Stimulated activated CD4-positive, alpha-beta T cell treated with anti-CD3 and anti-CD28 coated beads, Interleukin-1b, Interleukin-23, amount 100 ng/mL, for 4 hours (primary cell): ENCODE data around the gene IFI30.

Source experiments
- DNase-seq, 2 donors: peaks; one replicate each; pipeline ENCODE4 v3.0.0-alpha.2; 2020; ENCODE audit warnings: low read depth in 2 of 2

Gene IFI30

DNA sequence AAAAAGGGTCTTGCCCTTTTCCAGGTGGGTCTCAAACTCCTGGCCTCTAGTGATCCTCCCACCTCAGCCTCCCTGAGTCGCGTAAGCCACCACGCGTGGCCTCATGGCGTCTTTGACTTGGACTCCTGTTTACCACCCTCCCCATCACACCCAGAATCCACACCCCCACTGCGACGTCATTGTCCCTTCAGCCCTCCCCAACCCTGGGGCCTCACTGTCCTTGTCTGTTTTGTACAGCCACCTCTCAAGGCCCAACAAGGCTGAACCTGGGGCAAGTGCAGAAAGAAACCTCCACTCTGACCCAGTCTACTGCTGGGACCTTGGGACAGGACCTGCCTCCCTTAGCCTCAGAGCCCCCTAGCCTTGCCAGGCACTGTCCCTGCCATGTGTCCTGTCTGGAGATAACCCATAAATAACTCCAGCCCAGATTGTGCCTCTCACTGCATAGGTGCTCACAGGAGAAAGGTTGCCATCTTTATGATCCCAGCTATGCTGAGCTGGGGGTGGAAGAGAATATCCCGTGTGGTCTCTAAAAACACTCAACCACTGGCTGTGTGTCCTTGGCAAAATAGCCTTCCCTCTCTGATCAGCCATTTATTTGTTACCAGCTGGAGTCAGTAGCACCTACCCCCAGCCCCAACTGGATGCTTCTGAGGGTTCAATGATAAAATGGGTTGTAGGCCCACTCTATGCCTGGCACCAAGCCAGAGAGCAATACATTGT lies 1.8 kb upstream of the IFI30 start:
- DNase-seq = no peak

DNA sequence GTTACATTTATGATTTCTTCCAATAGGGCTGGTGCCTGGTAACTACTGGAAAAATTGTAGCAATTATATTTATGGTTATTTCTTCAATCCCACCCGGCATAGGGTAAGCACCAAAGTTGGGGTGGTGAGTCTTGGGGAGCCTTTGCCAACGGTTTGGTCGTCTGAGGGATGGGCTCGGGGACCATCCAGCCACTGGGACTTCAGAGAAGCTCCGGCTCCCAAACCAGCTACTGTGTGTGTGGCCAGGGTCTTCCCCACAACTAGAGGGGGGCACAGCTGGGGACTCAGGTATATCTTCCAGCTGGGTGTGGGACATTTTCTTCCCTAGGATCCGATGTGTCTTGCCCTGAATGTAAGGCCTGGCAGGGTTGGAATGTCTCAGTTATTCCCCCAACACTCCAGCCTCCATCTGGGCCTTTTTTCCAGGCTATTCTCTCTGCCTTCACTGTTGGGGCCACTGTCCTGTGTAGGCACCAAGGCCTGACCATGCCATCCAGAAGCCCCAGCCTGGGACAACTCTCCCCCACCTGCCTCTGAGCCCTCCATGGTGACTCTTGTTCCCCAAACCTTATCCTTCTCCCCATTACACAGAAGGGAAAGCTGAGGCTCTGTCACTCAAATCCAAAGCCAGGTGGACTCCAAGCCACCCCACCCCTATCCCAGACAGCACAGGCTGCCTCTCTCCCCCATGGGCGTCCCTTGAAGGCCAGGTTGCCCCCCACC lies 1.1 kb upstream of the IFI30 start:
- DNase-seq = no peak

DNA sequence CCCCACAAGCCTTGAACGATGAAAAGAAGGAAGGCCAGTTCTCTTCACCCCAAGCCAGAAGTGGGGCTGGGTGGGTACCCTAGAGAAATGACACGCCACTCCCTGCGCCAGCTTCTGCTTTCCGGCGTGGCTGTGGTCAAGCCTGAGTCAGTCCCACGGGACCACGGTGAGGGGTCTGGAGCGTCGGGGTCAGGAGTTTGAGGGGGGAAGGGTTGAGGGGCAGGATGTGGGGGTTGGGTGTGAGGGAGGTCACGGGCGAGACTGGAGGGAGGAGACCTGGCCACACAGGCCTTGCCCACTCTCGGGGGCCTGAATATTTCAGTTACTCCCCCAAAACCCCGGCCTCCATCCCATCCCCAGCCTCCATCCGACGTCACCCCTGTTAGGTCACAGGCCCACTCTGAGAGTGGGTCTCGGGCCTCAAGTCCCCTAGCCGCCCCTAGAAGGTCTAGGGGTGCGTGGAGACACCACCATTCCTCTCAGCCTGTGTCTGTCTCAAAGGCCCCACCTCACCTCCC lies 500 bp upstream of the IFI30 start:
- no peak for DNase-seq

DNA sequence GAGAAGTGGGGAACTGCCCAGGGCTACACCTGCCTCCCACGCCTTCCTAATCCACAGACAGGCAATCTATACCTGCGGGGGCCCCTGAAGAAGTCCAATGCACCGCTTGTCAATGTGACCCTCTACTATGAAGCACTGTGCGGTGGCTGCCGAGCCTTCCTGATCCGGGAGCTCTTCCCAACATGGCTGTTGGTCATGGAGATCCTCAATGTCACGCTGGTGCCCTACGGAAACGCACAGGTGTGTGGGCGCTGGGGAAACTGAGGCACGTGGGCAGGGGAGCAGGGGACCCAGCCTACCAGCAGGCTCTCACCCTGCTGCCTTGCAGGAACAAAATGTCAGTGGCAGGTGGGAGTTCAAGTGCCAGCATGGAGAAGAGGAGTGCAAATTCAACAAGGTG lies 1.4 kb downstream of the IFI30 start:
- no peak for DNase-seq

DNA sequence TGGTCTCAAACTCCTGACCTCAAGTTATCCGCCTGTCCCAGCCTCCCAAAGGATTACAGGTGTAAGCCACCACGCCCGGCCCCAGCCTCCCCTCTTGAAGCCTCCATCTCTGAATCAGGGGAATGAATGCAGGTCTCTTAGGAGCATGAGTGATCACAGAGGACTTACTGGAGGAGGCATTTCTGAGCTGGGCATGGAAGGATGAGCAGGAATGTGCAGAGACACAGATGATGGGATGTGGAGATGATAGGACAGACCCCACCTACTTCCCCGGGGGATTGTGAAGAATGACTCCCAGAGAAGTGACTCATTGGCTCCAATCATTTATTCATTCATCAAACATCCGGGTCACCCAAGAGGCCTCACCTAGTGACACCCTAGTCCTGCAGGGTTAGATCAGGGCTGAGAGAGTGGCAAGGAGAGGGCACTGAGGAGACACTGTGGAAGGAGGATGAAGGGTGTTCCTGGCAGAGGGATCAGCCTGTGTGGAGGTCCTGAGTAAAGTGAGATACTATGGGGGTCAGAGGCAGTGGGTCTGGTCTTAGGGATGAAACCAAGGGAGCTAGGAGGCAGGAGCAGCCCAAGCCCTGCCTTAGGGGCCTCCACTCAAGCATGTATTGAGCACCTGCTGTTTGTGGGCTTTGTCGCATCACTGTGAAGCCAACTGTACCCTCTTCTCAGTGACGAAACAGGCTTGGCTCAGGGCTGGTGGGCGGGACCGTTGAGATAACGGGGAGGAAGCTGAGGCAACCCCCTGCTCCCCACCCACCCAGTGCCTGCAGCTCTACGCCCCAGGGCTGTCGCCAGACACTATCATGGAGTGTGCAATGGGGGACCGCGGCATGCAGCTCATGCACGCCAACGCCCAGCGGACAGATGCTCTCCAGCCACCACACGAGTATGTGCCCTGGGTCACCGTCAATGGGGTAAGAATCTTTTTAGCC lies 3.0 kb downstream of the IFI30 start:
- no peak for DNase-seq

DNA sequence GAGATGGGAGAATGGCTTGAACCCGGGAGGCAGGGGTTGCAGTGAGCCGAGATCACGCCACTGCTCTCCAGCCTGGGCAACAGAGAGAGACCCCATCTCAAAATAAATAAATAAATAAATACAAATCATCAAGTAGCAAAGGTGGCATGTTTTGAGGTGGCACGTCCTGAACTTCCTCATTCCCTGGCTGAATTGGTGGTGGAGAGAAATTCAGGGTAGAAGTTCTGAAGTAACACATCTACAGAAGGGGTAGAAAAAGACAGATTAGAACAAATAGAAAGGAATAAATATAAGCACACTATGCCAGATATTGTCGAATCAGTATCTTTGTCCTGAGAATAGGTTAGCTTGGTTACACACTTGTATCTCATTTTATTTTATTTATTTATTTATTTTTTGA lies 6.3 kb downstream of the IFI30 start:
- no peak for DNase-seq

DNA sequence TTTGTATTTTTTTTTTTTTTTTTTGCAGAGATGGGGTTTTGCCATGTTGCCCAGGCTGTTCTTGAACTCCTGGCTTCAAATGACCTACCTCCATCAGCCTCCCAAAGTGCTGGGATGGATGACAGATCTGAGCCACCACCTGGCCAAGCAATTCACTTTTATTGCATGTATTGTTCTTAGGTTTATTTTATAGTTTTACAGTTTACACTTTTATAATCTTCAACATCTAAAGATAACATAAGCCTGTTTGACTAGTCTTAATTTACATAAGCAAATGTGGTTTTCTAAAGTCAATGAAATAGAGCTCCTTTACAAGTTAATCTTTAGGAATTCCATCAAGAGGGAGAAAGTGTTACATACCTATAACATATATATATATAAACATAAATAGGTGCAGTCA lies 9.9 kb downstream of the IFI30 start:
- DNase-seq = no peak

DNA sequence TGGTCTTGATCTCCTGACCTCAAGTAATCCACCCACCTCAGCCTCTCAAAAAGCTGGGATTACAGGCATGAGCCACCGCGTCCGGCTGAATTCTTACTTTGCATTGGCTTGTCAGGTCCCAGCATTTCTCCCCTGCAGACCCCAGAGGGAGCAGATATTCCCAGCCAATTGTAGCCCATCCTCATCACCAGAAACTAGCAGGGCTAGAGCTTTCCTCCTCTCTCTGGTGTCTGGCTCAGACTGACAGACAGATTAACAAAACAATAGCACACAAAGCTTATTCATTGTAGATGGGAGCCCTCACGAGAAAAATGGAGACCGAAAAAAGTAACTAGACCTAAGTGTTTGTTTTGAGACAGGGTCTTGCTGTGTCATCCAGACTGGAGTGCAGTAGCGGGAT lies 11.9 kb downstream of the IFI30 start:
- DNase-seq = no peak

DNA sequence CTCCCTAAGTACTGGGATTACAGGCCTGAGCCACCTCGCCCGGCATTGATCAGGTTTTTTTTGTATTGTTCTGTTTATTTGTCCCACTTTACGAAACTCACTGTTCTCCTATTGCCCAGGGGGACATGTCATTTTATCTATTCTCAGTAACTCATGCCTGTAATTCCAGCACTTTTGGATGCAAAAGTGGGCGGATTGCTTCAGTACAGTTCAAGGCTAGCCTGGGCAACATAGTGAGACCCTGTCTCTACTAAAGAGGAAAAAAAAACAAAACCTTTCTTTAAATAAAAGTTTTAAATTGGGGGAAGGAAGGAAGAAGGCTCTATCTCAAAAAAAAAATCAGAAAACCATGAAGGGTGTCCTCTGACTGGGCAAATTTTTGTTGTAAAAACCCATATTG lies 16.7 kb downstream of the IFI30 start:
- DNase-seq = no peak

DNA sequence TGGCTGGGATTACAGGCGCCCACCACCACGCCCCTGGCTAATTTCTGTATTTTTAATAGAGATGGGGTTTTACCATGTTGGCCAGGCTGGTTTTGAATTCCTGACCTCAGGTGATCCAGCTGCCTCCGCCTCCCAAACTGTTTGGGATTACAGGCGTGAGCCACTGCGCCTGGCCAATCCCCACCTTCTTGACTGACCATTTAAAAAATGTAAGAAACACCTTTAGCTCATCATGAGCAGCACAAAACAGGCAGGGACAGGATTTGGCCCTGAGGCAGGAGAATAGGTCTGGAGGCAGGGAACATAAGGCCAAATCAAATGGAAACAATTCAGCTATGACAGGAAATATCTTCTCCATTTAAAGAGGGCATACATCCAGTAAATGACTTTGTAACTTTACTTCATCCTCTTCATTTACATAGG lies 18.0 kb downstream of the IFI30 start:
- DNase-seq = no peak

DNA sequence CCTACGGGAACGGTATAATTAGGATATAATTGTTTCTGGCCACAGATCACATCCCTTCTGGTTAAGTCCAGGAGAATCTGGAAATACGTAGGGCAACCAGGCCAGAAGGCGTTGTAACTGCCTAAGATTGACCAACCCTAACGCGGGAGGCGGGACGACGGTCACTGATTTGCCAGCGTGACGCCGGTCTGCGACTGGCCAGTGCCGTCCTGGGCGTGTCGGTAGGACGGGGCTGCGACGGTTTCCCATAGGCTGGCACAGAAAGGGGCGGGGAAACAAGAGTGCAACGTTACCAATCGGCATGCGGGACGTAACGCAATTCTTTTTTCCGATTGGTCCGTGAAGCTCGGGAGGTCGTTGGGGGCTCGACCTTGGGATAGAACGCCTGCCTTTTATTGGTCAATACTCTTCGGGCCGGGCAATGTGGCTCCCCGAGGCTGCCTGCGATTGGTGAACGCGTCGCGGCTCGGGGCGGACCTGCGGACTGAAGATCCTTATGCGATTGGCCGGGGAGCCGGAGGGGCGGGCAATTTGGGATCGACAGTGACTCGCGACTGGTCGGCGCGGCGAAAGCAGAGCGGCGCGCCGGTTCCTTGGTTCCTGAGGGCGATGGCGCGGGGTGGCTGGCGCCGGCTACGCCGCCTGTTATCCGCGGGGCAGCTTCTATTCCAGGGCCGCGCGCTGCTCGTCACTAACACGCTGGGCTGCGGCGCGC lies 19.2 kb downstream of the IFI30 start, which contains the start of gene MPV17L2:
MPV17L2 (plus strand) TSS at position 546 of the 715 bp plus-strand sequence; CDS start at position 610, 64 bp downstream.
- DNase-seq = peak; percentile 93 to 95

DNA sequence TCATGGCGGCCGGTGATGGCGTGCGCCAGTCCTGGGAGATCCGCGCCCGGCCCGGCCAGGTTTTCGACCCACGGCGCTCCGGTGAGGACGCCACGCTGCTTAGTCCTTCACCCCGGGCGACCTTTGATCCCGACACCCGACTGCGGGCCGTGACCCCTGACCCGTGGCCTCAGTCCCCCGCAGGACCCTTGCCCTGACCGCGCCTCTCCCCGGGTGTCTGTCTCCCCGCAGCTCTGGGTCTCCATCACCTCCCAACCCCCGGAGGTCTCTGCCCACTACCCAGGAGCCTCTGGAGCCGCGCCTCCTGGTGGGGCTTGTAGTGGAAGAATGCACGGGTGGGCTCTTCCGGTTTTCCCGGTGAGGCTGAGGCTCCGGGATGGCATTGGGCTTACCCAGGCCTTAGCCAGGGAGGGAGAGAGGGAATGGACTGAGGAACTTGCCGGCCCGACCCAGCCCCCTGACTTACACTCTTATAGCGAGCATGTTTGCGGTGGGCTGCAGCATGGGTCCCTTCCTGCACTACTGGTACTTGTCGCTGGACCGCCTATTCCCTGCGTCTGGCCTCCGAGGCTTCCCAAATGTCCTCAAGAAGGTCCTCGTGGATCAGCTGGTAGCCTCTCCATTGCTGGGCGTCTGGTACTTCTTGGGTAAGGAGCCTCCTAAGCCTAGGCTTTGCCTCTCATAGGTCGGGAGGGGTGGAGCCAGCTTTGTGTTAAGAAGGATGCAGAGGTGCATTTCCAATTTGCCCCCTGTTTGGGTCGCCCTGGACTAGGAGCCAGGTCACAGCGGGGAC lies 20.0 kb downstream of the IFI30 start:
- DNase-seq = no peak

DNA sequence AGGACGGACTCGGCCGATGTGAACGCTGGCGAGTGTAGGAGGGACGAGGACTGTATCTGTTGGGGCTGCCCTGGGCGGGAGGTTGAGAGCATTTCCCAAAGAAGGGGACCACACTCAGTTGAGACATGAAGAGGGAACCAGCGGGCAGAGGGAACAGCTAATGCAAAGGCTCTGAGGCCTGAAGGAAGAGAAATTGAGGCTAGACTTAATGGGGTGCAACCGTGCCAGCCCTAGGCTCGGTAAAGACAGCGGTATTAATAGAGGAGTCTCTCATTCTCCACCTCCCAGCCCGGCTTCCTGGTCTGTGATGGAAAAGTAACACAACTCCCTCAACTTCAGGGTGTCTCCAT lies 20.5 kb downstream of the IFI30 start:
- DNase-seq = no peak

DNA sequence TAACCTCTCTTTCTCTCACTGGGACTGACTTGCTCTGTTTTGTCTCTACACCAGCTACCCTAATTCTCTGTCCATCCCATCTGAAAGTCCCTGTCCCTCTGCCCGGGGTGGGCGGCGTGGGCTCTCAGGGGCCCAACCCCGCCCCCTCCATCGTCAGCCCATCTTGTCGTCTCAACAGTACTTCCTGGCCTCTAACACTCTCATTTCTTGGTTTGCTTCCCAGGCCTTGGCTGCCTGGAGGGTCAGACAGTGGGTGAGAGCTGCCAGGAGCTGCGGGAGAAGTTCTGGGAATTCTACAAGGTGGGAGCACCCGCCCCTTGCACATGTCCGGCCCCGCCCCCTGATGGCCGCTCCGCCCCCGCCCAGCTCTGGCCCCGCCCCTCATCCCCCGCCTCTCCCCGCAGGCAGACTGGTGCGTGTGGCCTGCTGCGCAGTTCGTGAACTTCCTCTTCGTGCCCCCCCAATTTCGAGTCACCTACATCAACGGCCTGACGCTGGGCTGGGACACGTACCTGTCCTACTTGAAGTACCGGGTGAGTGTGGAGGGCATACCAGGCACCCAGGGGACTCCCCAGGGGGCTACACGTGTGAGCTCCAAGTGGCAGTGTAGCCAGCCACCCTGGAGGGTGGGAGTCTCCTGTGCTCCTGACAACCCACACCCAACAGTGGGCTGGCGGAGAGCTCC lies 21.1 kb downstream of the IFI30 start:
- DNase-seq = peak in 1 of 2 donors; percentile 31

DNA sequence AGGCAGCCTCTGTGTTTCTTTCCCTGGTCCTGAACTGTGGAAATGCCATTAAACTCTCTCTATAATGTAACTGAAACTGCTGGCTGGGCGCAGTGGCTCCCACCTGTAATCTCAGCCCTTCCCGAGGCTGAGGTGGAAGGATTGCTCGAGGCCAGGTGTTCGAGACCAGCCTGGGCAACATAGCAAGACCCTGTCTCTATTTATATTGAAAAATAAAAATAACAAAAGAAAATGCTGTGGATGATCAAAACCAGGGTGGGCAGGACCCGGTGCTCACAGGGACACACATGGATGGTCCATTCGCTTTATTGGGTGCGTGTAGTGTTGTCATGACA lies 22.9 kb downstream of the IFI30 start:
- DNase-seq = no peak

DNA sequence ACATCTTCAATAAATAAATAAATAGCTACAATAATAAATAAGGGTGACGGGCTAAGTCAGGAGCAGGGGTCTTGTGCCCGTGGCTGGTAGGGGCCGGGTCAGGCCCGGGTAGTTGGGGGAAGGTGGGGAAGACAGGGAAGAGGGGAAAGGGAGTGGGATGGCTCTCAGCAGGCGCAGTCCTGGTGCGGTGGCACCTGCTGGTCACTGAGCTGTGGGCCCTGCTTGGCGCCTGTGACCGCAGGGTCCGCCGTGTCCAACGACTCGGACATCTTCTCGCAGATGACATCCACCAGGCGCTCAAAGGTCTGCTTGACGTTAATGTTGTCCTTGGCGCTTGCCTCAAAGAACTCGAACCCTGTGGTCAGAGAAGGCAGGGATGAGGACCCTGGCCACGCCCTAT lies 23.7 kb downstream of the IFI30 start:
- no peak for DNase-seq

DNA sequence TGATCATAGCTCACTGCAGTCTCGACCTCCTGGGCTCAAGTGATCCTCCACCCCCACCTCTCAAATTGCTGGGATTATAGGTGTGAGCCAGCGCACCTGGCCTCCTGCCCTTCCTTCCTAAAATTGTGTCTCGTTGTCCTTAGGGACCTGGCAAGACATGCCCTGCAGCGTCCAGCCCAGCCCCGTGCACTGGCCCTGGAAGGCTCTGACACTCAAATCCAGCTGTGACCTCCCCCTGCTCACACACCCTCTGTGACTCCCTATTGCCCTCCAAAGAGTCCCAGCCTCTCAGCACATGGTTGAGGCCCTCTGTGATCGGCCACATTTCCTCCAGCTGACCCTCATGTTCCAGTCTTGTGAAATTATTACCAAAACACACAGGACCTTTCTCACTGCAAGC lies 24.3 kb downstream of the IFI30 start:
- DNase-seq = no peak

DNA sequence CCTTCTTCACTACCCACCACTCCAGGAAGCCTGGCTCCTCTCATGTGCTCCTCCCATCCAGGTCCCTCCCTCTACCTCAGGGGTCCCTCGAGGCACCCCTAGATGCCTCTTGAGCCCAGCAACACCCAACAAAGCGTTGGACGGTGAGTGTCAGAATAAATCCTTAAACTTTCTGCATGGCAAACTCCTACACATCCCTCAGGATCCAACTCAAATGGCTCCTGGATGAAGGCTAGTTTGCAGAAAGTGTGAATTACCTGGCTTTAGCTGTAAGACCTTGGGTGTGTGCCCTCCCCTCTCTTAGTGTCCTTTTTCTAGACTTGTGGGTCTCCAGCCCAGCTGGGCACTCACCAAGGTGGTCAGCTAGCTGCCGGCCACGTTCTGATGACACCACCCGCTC lies 24.8 kb downstream of the IFI30 start:
- no peak for DNase-seq

DNA sequence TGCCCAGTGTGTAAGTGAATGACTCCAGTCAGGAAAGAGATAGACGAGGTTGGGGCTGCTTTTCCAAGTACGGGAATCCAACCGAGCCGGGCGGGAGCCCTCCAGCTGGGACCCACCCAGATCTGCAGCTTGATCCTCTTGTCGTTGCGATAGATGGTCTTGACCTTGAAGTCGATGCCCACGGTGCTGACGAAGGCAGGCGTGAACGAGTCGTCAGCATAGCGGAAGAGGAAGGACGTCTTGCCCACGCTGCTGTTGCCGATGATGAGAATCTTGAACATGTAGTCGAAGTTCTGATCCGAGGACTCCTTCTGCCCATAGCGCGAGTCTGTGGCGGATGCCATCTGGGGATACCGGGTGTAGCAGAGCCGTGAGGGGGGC lies 28.8 kb downstream of the IFI30 start:
- no peak for DNase-seq

DNA sequence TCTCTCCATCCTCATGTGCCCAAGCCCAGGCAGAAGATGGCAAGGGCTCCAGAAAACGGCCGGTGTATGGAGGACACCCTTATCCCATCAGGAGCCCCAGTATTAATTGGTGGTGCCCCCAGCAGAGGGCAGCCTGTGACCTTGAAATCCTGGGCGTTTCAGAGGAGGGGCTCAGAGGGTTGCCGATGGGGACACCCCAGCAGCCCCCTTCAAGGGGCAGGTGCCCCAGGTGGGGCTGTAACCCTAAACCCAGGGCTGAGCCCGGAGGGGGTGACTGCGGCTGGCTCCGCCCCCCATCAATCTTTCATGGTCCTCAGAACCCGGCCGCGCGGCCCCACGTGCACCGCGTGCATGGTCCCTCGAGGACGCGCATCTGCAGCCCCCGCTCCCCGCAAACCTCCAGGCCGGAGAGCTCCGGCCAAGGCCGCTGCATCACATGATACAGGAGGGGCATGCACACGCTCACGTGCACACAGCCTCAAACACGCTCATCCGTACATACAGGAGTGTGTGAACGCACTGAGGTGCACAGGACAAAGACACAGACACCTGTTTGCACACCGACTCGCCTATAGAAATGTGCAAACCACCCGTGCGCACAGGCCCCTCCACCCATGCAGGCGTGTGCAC lies 29.3 kb downstream of the IFI30 start:
- DNase-seq = no peak
